Gastrocnemius medialis (tissue), 4 donors: ENCODE measurements around the gene PEAK3. TPM values are rescaled to one million over a fixed set of nuclear protein-coding genes. Genes with fewer than 3 reads are reported as not detected.

Experiments
- ATAC-seq, 2 donors: fragments of 150-250 bp; one replicate each; pipeline ENCODE4 v1.9.1; 2016
- DNase-seq, 2 donors: peaks; one replicate each; pipeline ENCODE4 v3.0.0-alpha.2; 2019
- H3K27ac ChIP-seq, 4 donors: fragments of 200-600 bp; sonication (generic); 1 replicate in 1 of 4; 2 replicates in 3 of 4; pipeline ENCODE4 v1.5.1; 2016 to 2018; ENCODE audit warnings: mild to moderate bottlenecking in 2 of 4, moderate library complexity in 1 of 4
- H3K27me3 ChIP-seq, 3 donors: fragments of 200-600 bp; sonication (generic) in 2 of 3; 1 replicate in 1 of 3; 2 replicates in 2 of 3; pipeline versions ENCODE4 v1.5.1 to v1.6.0; 2016 to 2019; ENCODE audit warnings: mild to moderate bottlenecking in 1 of 3, moderate library complexity in 1 of 3
- H3K36me3 ChIP-seq, 2 donors: fragments of 200-600 bp; sonication (generic) in 1 of 2; one replicate each; pipeline ENCODE4 v1.5.1; 2017 to 2018
- H3K4me1 ChIP-seq, 2 donors: fragments of 200-600 bp; sonication (generic) in 1 of 2; one replicate each; pipeline ENCODE4 v1.5.1; 2016 to 2017; ENCODE audit warnings: mild to moderate bottlenecking in 2 of 2
- H3K4me3 ChIP-seq, 4 donors: fragments of 200-600 bp; sonication (generic) in 3 of 4; 1 replicate in 1 of 4; 2 replicates in 3 of 4; pipeline ENCODE4 v1.5.1; 2016 to 2019; ENCODE audit warnings: mild to moderate bottlenecking in 2 of 4
- H3K9me3 ChIP-seq, 3 donors: fragments of 200-600 bp; sonication (generic) in 2 of 3; 1 replicate in 1 of 3; 2 replicates in 2 of 3; pipeline ENCODE4 v1.5.1; 2016 to 2019
- CTCF ChIP-seq, 5 experiments: fragments of 450-650 bp in 3 of 5; fragments of 200-600 bp in 2 of 5; sonication (generic) in 2 of 5; IDR thresholded peaks in 4 of 5; conservative IDR thresholded peaks in 1 of 5; 1 replicate in 4 of 5; 2 replicates in 1 of 5; pipeline ENCODE4 v1.5.1; 2016 to 2019; ENCODE audit warnings: antibody characterized with exemption in 5 of 5, mild to moderate bottlenecking in 3 of 5, moderate library complexity in 3 of 5
- POLR2A ChIP-seq, 2 donors: fragments of 450-650 bp; IDR thresholded peaks; one replicate each; pipeline ENCODE4 v1.6.1; 2017; ENCODE audit warnings: antibody characterized with exemption in 2 of 2, mild to moderate bottlenecking in 2 of 2, moderate library complexity in 2 of 2
- in situ Hi-C, 4 donors: fragments of 200-750 bp; cut with MboI; loops; one replicate each; pipeline versions ENCODE4 v1.15.0 to v1.8.0; 2017; ENCODE audit warnings: low sequenced_read_pairs in 4 of 4
- intact Hi-C: fragments of 100-400 bp; cut with DNase I; formaldehyde crosslinking; loops from one replicate; pipeline ENCODE4 v1.15.1; 2023; ENCODE audit warnings: low total_unique reads
- total RNA-seq, 4 donors: library from RNA; depleted of rRNA; stranded (reverse); fragments of >200 nt; gene quantifications; one replicate each; pipeline versions ENCODE4 v1.1.0 to v1.2.3, GENCODE V29; 2016

Gene PEAK3
- total RNA-seq, 4 donors from 2014 or later = 0.11 TPM; not detected in 3

GRCh38 chr19:2315121-2315817 is 33.3 kb upstream of the PEAK3 start:
- Histone ChIP-seq H3K4me1 (no peaks in the 10 kb centered on the region), H3K27me3 (peaks cover 7 to 14% (median 8%) of the 10 kb centered on the region in 3 donors), H3K4me3 (no peak overlapping the region), H3K9me3 (no peaks in the 10 kb centered on the region), H3K27ac (no peak overlapping the region), H3K36me3 (no peaks in the 10 kb centered on the region)
- in situ Hi-C loops (no loop called here), intact Hi-C loops (loop anchor here (5.0 kb wide), 1 partner anchor 38 kb away; no protein-coding TSS in a partner anchor)
- DNase-seq (no peak), ATAC-seq (no peak)
- no peak for TF ChIP-seq POLR2A (IDR thresholded peaks at IDR 0.05)

- TF ChIP-seq POLR2A (IDR thresholded peaks at IDR 0.05) = no peak
- no peak for TF ChIP-seq CTCF (IDR thresholded peaks at IDR 0.05 in 4 of 5, conservative IDR thresholded peaks at IDR 0.05 in 1 of 5)
- H3K4me1 ChIP-seq = peaks cover 0 to 4% of the 10 kb centered on the region in 2 donors
- no peak overlapping the region for H3K4me3 ChIP-seq
- ATAC-seq (no peak), DNase-seq (no peak)
- no peak overlapping the region for H3K27ac ChIP-seq
- in situ Hi-C loops (no loop called here), intact Hi-C loops (no loop called here)
- H3K36me3 ChIP-seq = no peaks in the 10 kb centered on the region
- no peaks in the 10 kb centered on the region for H3K9me3 ChIP-seq
- H3K27me3 ChIP-seq = peaks cover 12 to 18% (median 16%) of the 10 kb centered on the region in 3 donors
Measured at GRCh38 chr19:2312820-2313501, 31.0 kb upstream of the PEAK3 start.

- Histone ChIP-seq H3K9me3 (no peaks in the 10 kb centered on the region), H3K27ac (no peak overlapping the region), H3K4me3 (no peak overlapping the region), H3K27me3 (peaks cover 22 to 33% (median 28%) of the 10 kb centered on the region in 3 donors), H3K36me3 (no peaks in the 10 kb centered on the region), H3K4me1 (peaks cover 0 to 4% of the 10 kb centered on the region in 2 donors)
- TF ChIP-seq POLR2A (IDR thresholded peaks at IDR 0.05) = no peak
- no peak for TF ChIP-seq CTCF (IDR thresholded peaks at IDR 0.05 in 4 of 5, conservative IDR thresholded peaks at IDR 0.05 in 1 of 5)
- DNase-seq (no peak), ATAC-seq (no peak)
- in situ Hi-C loops (no loop called here), intact Hi-C loops (no loop called here)
Measured at GRCh38 chr19:2311093-2311492, 29.1 kb upstream of the PEAK3 start.

- Histone ChIP-seq H3K27me3 (peaks cover 22 to 33% (median 28%) of the 10 kb centered on the region in 3 donors), H3K36me3 (no peaks in the 10 kb centered on the region), H3K27ac (no peak overlapping the region), H3K4me3 (no peak overlapping the region), H3K9me3 (no peaks in the 10 kb centered on the region), H3K4me1 (peaks cover 0 to 4% of the 10 kb centered on the region in 2 donors)
- intact Hi-C loops = no loop called here
- no peak for TF ChIP-seq CTCF (IDR thresholded peaks at IDR 0.05 in 4 of 5, conservative IDR thresholded peaks at IDR 0.05 in 1 of 5)
- no peak for TF ChIP-seq POLR2A (IDR thresholded peaks at IDR 0.05)
- in situ Hi-C loops = no loop called here
- DNase-seq = no peak
- no peak for ATAC-seq
Measured at GRCh38 chr19:2309734-2310362, 27.9 kb upstream of the PEAK3 start.

- H3K4me1 ChIP-seq = peaks cover 0 to 4% of the 10 kb centered on the region in 2 donors
- H3K9me3 ChIP-seq = no peaks in the 10 kb centered on the region
- in situ Hi-C loops (no loop called here), intact Hi-C loops (no loop called here)
- H3K36me3 ChIP-seq = no peaks in the 10 kb centered on the region
- H3K27ac ChIP-seq = no peak within 1 kb of the TSS
- H3K27me3 ChIP-seq = peaks cover 22 to 31% (median 27%) of the 10 kb centered on the region in 3 donors
- DNase-seq (no peak), ATAC-seq (no peak)
- TF ChIP-seq POLR2A (IDR thresholded peaks at IDR 0.05) = no peak
- no peak for TF ChIP-seq CTCF (IDR thresholded peaks at IDR 0.05 in 4 of 5, conservative IDR thresholded peaks at IDR 0.05 in 1 of 5)
- no peak within 1 kb of the TSS for H3K4me3 ChIP-seq
Measured at GRCh38 chr19:2308114-2308556, 26.2 kb upstream of the PEAK3 start, which contains the start of gene LINGO3. LINGO3 (minus strand) TSS chr19:2308154; CDS start chr19:2291776, 16,378 bp downstream.
